ENCODE results near the gene HPF1.

The HPF1 gene

DNA sequence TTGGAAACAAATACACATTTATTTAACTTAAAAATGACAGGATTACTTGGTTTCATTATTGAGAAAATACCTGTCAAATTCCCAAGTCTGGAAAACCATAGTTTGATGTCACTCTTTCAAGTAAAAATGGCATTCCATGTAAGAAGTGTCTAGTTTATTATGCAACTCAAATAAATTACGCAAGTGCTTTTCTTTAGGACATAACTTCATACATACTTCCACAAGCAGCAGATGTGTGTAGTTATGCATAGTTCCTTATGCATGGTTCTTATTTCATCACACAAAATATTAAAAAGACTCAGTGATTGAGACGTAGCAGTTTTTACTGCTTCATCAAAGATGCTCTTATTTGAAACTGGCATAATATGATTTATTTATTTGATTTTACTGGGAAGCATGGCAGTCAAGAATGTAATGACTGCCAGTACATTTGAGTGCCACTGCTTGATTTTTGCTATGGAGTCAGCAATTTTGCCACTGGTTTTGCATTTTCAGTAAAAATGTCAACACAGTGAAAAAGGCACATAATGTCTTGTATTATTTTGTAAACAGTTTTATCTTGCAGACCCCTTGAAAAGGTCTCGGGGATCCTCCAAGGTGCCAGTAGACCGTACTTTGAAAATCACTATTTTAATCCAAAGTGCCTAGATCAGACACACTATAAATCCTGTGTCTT lies 75.2 kb downstream of the HPF1 start:
- Histone ChIP-seq H3K27me3 (ENCODE audit: insufficient read depth, low read depth, severe bottlenecking) (no peaks in the 10 kb centered on the region), H3K4me3 (ENCODE audit: low read depth, low read length) (no peak overlapping the region), H3K27ac (no peak overlapping the region), H3K36me3 (peaks cover 33% of the 10 kb centered on the region), H3K9me3 (ENCODE audit: severe bottlenecking) (no peaks in the 10 kb centered on the region)
- TF ChIP-seq, protein P1, sequence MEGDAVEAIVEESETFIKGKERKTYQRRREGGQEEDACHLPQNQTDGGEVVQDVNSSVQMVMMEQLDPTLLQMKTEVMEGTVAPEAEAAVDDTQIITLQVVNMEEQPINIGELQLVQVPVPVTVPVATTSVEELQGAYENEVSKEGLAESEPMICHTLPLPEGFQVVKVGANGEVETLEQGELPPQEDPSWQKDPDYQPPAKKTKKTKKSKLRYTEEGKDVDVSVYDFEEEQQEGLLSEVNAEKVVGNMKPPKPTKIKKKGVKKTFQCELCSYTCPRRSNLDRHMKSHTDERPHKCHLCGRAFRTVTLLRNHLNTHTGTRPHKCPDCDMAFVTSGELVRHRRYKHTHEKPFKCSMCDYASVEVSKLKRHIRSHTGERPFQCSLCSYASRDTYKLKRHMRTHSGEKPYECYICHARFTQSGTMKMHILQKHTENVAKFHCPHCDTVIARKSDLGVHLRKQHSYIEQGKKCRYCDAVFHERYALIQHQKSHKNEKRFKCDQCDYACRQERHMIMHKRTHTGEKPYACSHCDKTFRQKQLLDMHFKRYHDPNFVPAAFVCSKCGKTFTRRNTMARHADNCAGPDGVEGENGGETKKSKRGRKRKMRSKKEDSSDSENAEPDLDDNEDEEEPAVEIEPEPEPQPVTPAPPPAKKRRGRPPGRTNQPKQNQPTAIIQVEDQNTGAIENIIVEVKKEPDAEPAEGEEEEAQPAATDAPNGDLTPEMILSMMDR (IDR thresholded peaks at IDR 0.05; ENCODE audit: low read depth, low read length), result no peak
- DNase-seq, result no peak

All from WERI-Rb-1 (cell line).